Astrocyte of the cerebellum (primary cell): ENCODE data around the gene USB1.

Experiments
- DNase-seq: peaks from one replicate; pipeline ENCODE4 v3.0.0-alpha.2; 2011; ENCODE audit warnings: low read depth
- H3K4me3 ChIP-seq: 2 replicates; pipeline ENCODE4 v1.5.1; 2011; ENCODE audit warnings: mild to moderate bottlenecking, low read depth, low read length, moderate library complexity
- in situ Hi-C: cut with HindIII; loops from 2 replicates; pipeline ENCODE4 v1.10.0; 2017; ENCODE audit warnings: low sequenced_read_pairs
- TF ChIP-seq, protein P1 (sequence below): IDR thresholded peaks from 2 replicates; pipeline ENCODE4 v1.5.1; 2012; ENCODE audit warnings: low read length, low read depth, moderate library complexity, mild to moderate bottlenecking; ENCODE audit errors: missing control alignments

The USB1 gene

DNA sequence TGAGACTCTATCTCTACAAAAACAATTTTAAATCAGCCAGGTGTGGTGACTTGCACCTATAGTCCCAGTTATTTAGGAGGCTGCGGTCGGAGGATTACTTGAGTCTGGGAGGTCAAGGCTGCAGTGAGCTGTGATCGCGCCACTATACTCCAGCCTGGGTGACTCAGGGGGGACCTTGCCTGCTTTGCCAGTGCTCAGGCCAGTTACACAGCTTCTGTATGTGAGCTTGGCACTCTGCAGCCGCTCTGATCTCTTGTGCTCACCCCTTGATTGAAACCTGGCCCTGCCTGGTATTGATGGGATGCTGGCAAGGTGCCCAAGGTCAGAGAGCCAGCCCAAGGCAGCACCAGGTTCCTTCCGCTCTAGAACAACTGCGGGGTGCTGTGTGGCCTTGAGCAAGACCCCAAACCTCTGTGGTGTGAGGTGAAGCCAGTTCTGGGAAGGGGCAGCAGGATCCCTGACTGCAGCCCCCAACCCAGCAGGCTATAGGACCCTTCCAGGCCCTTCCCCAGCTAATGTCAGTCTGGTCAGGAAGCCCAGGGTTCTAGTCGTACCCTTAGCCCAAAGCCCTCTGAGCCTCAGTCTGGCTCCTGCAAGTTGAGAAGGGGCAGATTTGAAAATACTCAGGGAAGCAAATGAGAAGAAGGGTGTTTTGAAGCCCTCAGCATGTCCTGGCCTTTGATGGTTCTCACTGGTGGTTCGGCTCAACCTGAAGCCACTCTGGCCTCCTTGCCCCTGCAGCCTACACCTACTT is 43.2 kb downstream of the USB1 start:
- TF ChIP-seq, protein P1, sequence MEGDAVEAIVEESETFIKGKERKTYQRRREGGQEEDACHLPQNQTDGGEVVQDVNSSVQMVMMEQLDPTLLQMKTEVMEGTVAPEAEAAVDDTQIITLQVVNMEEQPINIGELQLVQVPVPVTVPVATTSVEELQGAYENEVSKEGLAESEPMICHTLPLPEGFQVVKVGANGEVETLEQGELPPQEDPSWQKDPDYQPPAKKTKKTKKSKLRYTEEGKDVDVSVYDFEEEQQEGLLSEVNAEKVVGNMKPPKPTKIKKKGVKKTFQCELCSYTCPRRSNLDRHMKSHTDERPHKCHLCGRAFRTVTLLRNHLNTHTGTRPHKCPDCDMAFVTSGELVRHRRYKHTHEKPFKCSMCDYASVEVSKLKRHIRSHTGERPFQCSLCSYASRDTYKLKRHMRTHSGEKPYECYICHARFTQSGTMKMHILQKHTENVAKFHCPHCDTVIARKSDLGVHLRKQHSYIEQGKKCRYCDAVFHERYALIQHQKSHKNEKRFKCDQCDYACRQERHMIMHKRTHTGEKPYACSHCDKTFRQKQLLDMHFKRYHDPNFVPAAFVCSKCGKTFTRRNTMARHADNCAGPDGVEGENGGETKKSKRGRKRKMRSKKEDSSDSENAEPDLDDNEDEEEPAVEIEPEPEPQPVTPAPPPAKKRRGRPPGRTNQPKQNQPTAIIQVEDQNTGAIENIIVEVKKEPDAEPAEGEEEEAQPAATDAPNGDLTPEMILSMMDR: no peak
- in situ Hi-C loops: no loop called here
- no peak for DNase-seq
- H3K4me3 ChIP-seq: no peak overlapping the region

DNA sequence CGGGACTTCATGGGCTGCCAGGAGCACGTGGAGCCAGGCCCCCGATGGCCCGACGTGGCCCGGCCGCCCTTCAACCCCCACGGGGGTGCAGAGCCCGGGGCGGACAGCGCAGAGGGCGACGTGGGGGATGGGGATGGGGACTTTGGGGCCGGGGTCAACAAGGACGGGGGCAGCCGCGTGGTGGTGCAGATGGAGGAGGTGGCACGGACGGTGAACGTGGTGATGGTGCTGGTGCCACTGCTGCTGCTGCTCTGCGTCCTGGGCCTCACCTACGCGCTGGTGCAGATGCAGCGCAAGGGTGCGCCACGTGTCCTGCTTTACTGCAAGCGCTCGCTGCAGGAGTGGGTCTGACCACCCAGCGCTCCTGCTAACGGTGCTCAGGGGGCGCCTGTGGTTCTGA is 43.9 kb downstream of the USB1 start:
- in situ Hi-C loops: no loop called here
- TF ChIP-seq, protein P1: no peak
- H3K4me3 ChIP-seq: no peak overlapping the region
- no peak for DNase-seq

DNA sequence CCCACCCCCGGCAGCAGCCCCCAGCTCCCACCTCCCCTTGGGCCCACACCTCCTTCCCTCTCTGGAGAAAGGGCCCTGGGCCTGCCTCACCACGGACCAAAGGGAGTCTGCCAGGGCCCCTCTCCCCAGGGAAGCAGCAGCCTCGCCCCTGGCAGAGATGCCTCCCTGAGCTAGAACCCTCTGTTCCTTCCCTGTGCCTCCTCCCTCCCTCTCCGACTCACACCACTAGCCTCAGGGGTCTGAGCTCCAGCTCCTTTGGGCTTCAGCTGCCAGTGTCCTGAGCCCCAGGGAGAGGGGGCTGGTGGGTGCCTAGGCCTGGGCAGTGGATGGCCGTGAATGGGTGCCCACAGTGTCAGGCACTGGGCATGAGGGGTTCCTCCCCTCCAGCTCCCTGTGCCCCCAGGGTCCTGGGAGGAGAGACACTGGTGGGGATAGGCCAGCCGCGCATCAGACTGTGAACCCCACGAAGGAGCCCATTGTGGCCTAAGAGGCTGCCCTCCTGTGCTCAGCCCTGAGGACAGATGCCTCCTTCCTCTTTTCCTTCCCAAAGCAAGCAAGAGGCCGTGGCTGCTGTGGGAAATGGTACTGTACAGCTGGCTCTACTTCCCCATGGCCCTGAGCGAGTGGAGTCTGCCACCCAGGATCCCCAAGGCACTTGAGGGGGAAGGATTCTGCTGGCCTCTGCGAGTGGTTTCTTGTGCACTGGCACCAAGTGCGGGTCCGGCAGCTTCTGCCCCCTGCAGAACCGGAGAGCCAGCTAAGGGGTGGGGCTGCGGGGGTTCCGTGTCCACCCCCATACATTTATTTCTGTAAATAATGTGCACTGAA is 45.1 kb downstream of the USB1 start:
- no peak overlapping the region for H3K4me3 ChIP-seq
- no peak for DNase-seq
- TF ChIP-seq, protein P1: no peak
- in situ Hi-C loops: no loop called here

DNA sequence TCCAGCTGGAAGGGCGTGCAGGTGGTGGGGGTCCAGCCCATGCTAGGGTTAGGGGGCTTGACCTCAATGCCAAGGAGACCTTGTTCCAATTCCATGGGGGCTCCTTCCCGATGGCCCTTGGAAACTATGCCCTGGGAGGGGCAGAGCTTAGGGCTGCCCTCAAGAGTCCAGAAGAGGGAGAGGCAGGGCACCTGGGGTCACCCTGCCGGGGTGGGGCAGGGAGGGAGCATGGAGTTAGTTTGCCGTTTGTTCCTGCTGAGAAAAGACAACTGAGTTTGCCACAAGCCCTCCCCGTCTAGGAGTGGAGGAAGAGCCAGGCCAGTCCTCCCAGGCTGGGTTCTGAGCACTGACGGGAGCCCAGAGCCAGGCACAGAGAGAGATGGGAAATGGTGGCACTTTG is 45.7 kb downstream of the USB1 start:
- in situ Hi-C loops: no loop called here
- DNase-seq: no peak
- no peak overlapping the region for H3K4me3 ChIP-seq
- TF ChIP-seq, protein P1: no peak

DNA sequence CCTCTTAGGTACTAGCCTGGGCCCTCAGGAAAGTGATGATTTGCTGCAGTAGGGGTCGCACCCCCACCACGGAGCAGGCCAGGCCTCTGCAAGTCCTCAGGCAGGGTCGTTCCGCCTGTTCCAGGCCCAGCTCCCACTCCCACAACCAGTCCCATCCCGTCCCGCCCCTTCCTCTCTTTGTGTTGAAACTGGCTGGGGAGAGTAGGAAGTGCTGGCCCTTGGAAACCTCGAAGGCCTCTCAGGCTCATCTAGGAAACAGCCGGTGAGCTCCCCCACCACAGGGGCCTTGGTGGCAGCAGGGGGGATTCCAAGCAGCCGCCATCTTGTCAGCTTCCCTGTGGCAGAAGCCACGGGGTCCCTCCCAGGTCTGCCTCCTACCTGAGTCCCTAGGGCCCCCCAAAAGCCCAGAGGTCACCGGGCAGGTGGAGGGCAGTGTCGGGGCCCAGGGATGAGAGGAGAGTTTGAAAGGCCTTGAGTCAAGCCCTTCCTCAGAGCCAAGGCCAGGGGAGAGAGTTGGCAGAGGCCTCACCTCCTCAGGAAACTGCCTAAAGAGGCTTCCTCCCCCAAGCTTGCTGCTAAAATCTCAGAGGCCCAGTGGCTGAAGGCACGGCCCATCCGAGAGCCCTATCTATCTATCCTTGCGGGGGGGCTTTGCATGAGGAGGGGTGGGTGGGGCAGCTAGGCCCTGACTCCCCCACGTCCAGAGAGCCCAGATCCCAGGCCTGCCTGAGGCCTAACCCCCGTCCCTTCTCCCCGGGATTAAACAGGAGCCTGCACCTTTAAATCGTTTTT is 46.5 kb downstream of the USB1 start:
- no peak for DNase-seq
- TF ChIP-seq, protein P1: no peak
- in situ Hi-C loops: no loop called here
- no peak overlapping the region for H3K4me3 ChIP-seq

DNA sequence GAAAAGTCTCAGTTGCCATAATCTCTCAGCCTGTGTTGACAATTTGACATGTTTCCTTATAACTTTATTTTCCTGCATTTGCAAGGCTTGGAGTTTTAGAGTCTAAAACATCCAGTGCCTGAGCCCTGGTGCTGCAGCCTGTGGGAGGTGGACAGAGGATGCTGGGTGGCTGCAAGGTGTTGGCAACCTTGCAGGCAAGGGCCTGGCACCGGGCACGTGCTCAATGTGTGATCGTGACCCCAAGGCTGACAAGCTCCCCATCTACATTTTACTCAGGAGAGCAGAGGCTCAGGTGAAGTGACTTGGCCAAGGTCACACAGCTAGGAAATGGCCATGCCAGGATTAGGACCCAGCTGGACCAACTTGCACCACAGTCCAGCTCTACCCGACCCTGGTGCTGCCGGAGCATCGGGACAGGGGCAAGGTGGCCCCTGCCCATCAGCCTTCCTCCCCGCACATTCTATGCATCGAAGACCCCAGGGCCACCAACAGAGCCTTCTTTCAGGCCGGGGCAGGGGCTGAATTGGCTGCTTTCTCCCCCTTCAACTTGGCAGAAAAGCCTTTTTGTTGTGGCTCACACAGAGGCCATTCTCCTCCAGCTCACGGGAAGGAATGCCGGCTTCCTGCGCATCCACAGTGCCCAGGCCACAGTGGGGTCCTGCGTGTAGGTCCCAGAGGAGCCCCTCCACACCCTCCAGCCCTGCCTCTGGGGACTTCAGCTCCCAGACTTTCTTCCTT is 47.5 kb downstream of the USB1 start:
- no peak overlapping the region for H3K4me3 ChIP-seq
- in situ Hi-C loops: no loop called here
- no peak for DNase-seq
- TF ChIP-seq, protein P1: no peak
